GM12878 (cell line): ENCODE results near the gene TMEM163. TPM values are rescaled to one million over a fixed set of nuclear protein-coding genes. Genes with fewer than 3 reads are reported as not detected.

Source experiments
- ATAC-seq: fragments of 200-7000 bp; cut with Tn5 transposase; 3 replicates; pipeline ENCODE4 v1.9.1; 2020; ENCODE audit warnings: mild to moderate bottlenecking, moderate library complexity
- BruUV-seq: library from RNA; stranded (reverse); fragments of 400-500 nt; replicated peaks from 2 replicates; lab custom pipeline; 2021; lab: Mats Ljungman, UMichigan
- CTCF ChIA-PET: fragments of 300-600 bp; sonication (Branson Sonifier 250); formaldehyde crosslinking; extraction: SDS; loops from one replicate; lab custom pipeline; 2021; ENCODE audit warnings: inconsistent platforms; lab: Yijun Ruan, JAX
- POLR2A ChIA-PET: fragments of 350-600 bp; formaldehyde crosslinking; extraction: SDS; loops from one replicate; lab custom pipeline; 2021; ENCODE audit warnings: inconsistent platforms; lab: Charles Lee
- RAD21 ChIA-PET: fragments of 300-600 bp; sonication (Branson Sonifier 250); formaldehyde crosslinking; loops from one replicate; lab custom pipeline; 2023; ENCODE audit warnings: antibody characterized with exemption; ENCODE audit not compliant: unreplicated experiment; lab: Charles Lee
- SMC1A ChIA-PET: fragments of 300-600 bp; sonication (Branson Sonifier 250); formaldehyde crosslinking; loops from one replicate; lab custom pipeline; 2023; ENCODE audit not compliant: unreplicated experiment, uncharacterized antibody; lab: Charles Lee
- DNase-seq: peaks from one replicate; pipeline ENCODE4 v3.0.0-alpha.2; 2011; ENCODE audit warnings: low read depth, low spot score
- FAIRE-seq: peaks from 3 replicates; lab custom pipeline; 2011; peaks lifted over from hg19 to GRCh38; lab: Jason Lieb, UNC
- H2AFZ ChIP-seq: 2 replicates; pipeline ENCODE4 v1.6.0; 2011; ENCODE audit warnings: low read depth, low read length, control low read depth; ENCODE audit not compliant: control insufficient read depth
- H3K27ac ChIP-seq: 2 replicates; pipeline ENCODE4 v1.5.1; 2011; ENCODE audit warnings: control low read depth; ENCODE audit not compliant: control insufficient read depth, insufficient read depth
- H3K27me3 ChIP-seq, 2 experiments: replicated peaks in 1 of 2; 2 replicates each; pipeline versions ENCODE4 v1.6.0 to v1.6.1; 2011; ENCODE audit warnings: low read length in 1 of 2; ENCODE audit not compliant: control insufficient read depth in 2 of 2, insufficient read depth in 2 of 2
- H3K36me3 ChIP-seq, 2 experiments: 2 replicates each; pipeline ENCODE4 v1.5.1; 2011; ENCODE audit warnings: low read length in 1 of 2; ENCODE audit not compliant: control insufficient read depth in 2 of 2, insufficient read depth in 2 of 2
- H3K4me1 ChIP-seq: 2 replicates; pipeline ENCODE4 v1.6.1; 2011; ENCODE audit warnings: mild to moderate bottlenecking, low read length, moderate library complexity, mixed read lengths; ENCODE audit not compliant: control insufficient read depth, insufficient read depth
- H3K4me2 ChIP-seq: 2 replicates; pipeline ENCODE4 v1.6.0; 2011; ENCODE audit warnings: control low read depth; ENCODE audit not compliant: control insufficient read depth, insufficient read depth
- H3K4me3 ChIP-seq: fragments of 200-600 bp; sonication (generic); 2 replicates; pipeline ENCODE4 v1.5.1; 2016
- H3K79me2 ChIP-seq: 2 replicates; pipeline ENCODE4 v1.6.0; 2011; ENCODE audit warnings: low read length; ENCODE audit not compliant: control insufficient read depth, insufficient read depth
- H3K9ac ChIP-seq: 2 replicates; pipeline ENCODE4 v1.8.0; 2011; ENCODE audit warnings: low read length, control low read depth, mixed read lengths; ENCODE audit not compliant: control insufficient read depth, insufficient read depth
- H3K9me3 ChIP-seq: replicated peaks from 3 replicates; pipeline ENCODE4 v1.5.1; 2011; ENCODE audit warnings: mild to moderate bottlenecking, low read length; ENCODE audit not compliant: control insufficient read depth, insufficient read depth
- H4K20me1 ChIP-seq: 2 replicates; pipeline ENCODE4 v1.6.0; 2011; ENCODE audit not compliant: control insufficient read depth, insufficient read depth
- CBX5 ChIP-seq: sonication (generic); IDR thresholded peaks from 2 replicates; pipeline ENCODE4 v1.6.1; 2016; ENCODE audit warnings: low read depth, moderate library complexity, mild to moderate bottlenecking, inconsistent platforms
- CEBPB ChIP-seq, 2 experiments: fragments of 150-350 bp in 1 of 2; IDR thresholded peaks; 2 replicates each; pipeline ENCODE4 v1.6.1; 2012 to 2014; ENCODE audit warnings: low read depth in 2 of 2, low read length in 2 of 2, borderline replicate concordance in 1 of 2, inconsistent platforms in 1 of 2
- CHD1 ChIP-seq: IDR thresholded peaks from 2 replicates; pipeline ENCODE4 v1.6.1; 2012; ENCODE audit warnings: low read depth, low read length, improper control_type of control experiment
- FOXK2 ChIP-seq: fragments of 450-650 bp; IDR thresholded peaks from 2 replicates; pipeline ENCODE4 v1.6.1; 2017; ENCODE audit warnings: mild to moderate bottlenecking, moderate library complexity
- HDAC6 ChIP-seq: fragments of 200-600 bp; sonication (generic); IDR thresholded peaks from one replicate; pipeline ENCODE4 v1.8.0; 2017; ENCODE audit warnings: antibody characterized with exemption; ENCODE audit not compliant: unreplicated experiment
- IKZF1 ChIP-seq: fragments of 450-650 bp; conservative IDR thresholded peaks from 2 replicates; pipeline ENCODE4 v1.6.1; 2017; ENCODE audit warnings: antibody characterized with exemption, mild to moderate bottlenecking
- KLF5 ChIP-seq: fragments of 450-650 bp; IDR thresholded peaks from 2 replicates; pipeline ENCODE4 v1.6.1; 2014; ENCODE audit warnings: mild to moderate bottlenecking; ENCODE audit not compliant: partially characterized antibody
- MEF2B ChIP-seq: fragments of 450-650 bp; IDR thresholded peaks from 2 replicates; pipeline ENCODE4 v1.6.1; 2018; ENCODE audit warnings: mild to moderate bottlenecking, moderate library complexity; ENCODE audit not compliant: partially characterized antibody, poor library complexity, severe bottlenecking
- MTA3 ChIP-seq: IDR thresholded peaks from 2 replicates; pipeline ENCODE4 v1.6.1; 2012; ENCODE audit warnings: low read length, inconsistent platforms, borderline replicate concordance
- RCOR1 ChIP-seq: conservative IDR thresholded peaks from 2 replicates; pipeline ENCODE4 v1.6.1; 2012; ENCODE audit warnings: low read depth, low read length, improper control_type of control experiment
- RELB ChIP-seq: fragments of 450-650 bp; IDR thresholded peaks from 2 replicates; pipeline ENCODE4 v1.6.1; 2017; ENCODE audit warnings: low read depth, mild to moderate bottlenecking, moderate library complexity
- SIN3A ChIP-seq: IDR thresholded peaks from 2 replicates; pipeline ENCODE4 v1.6.1; 2012; ENCODE audit warnings: low read depth, low read length, improper control_type of control experiment
- SMARCA5 ChIP-seq: fragments of 450-650 bp; IDR thresholded peaks from 2 replicates; pipeline ENCODE4 v1.6.1; 2017; ENCODE audit warnings: mild to moderate bottlenecking
- SREBF2 ChIP-seq: IDR thresholded peaks from 2 replicates; pipeline ENCODE4 v1.6.1; 2012; ENCODE audit warnings: mild to moderate bottlenecking, low read length
- SUZ12 ChIP-seq: fragments of 200-600 bp; sonication (generic); IDR thresholded peaks from one replicate; pipeline ENCODE4 v1.6.1; 2018; ENCODE audit warnings: antibody characterized with exemption, mild to moderate bottlenecking; ENCODE audit not compliant: unreplicated experiment
- TBL1XR1 ChIP-seq: IDR thresholded peaks from 2 replicates; pipeline ENCODE4 v1.6.1; 2012; ENCODE audit warnings: low read depth, low read length, improper control_type of control experiment
- ZNF384 ChIP-seq: IDR thresholded peaks from 2 replicates; pipeline ENCODE4 v1.6.1; 2012; ENCODE audit warnings: low read depth, mild to moderate bottlenecking, low read length, improper control_type of control experiment, borderline replicate concordance
- WGBS: methylation state at CpG from one replicate; pipeline ENCODE4 v1.1.6; 2016; ENCODE audit warnings: low lambda C conversion rate; ENCODE audit not compliant: insufficient replicate concordance, insufficient coverage; ENCODE audit errors: missing lambda C conversion rate; 5-methylcytosine and 5-hydroxymethylcytosine counted together
- in situ Hi-C: fragments of 300-500 bp; cut with MboI; formaldehyde crosslinking; loops from 9 replicates; pipeline ENCODE4 v1.14.3; 2018; ENCODE audit warnings: mixed read lengths
- intact Hi-C: fragments of 100-400 bp; cut with micrococcal nuclease; formaldehyde crosslinking; loops from one replicate; pipeline ENCODE4 v1.14.2; 2022; ENCODE audit not compliant: unreplicated experiment
- polyA plus RNA-seq, 11 experiments: library from polyadenylated mRNA; depleted of rRNA in 4 of 11; unstranded in 6 of 11; stranded (reverse) in 5 of 11; fragments of >200 nt; fragmentation: Nextera tagmentation in 4 of 11; fragmentation: Illumina TruSeq in 1 of 11; extraction: Ambion mirVana in 4 of 11; extraction: Trizol in 1 of 11; gene quantifications; 1 replicate in 1 of 11; 2 replicates in 10 of 11; pipeline versions ENCODE4 v1.2.1 to v1.2.3, GENCODE V29; 2011 to 2016; ENCODE audit warnings: inconsistent platforms in 2 of 11, missing spikeins in 2 of 11, low read depth in 1 of 11
- total RNA-seq, 4 experiments: library from RNA; depleted of rRNA in 3 of 4; stranded (reverse); fragments of >200 nt in 3 of 4; fragmentation: Illumina TruSeq in 1 of 4; extraction: Trizol in 1 of 4; gene quantifications; 2 replicates each; pipeline versions ENCODE4 v1.2.1 to v1.2.3, GENCODE V29; 2013 to 2021

Gene TMEM163
- total and polyA plus RNA-seq, 10 of the 15 experiments (the other 5 are each of a cell fraction or from before 2014, with no cell fraction given), result 0.05 to 0.11 (median 0.07) TPM; not detected in 4

- Histone ChIP-seq H2AFZ (no peak overlapping the region), H3K4me1 (no peaks in the 10 kb centered on the region), H3K27ac (no peak overlapping the region), H3K9me3 (no peaks in the 10 kb centered on the region), H4K20me1 (no peaks in the 10 kb centered on the region), H3K27me3 (no peaks in the 10 kb centered on the region; a peak in 1 of 4 replicates), H3K79me2 (no peaks in the 10 kb centered on the region)
- RAD21 ChIA-PET, result no interaction called here
- DNase-seq (no peak), FAIRE-seq (no peak)
- intact Hi-C loops, result no loop called here
- no TSS peak for BruUV-seq
- in situ Hi-C loops, result no loop called here
- TF ChIP-seq CHD1 (no peak), FOXK2 (no peak), IKZF1 (no peak), SIN3A (no peak), MTA3 (no peak), SREBF2 (no peak)
- TF ChIP-seq, all 136 proteins: peak for 0
- H3K4me3 ChIP-seq, result no peak overlapping the region
- CTCF ChIA-PET, result no interaction called here
- H3K36me3 ChIP-seq, result no peaks in the 10 kb centered on the region
- WGBS, result 38% methylated on average over 6 of the region's 6 CpGs
- SMC1A ChIA-PET, result interaction anchor here (0.6 to 1.4 kb wide), 2 partner anchors 10 to 445 kb away, joined by 3 read pairs; no protein-coding TSS in a partner anchor
- ATAC-seq, result no peak
- H3K4me2 ChIP-seq, result no peak overlapping the region
- no peak overlapping the region for H3K9ac ChIP-seq
- POLR2A ChIA-PET, result no interaction called here
Measured at GRCh38 chr2:134501476-134502091, 217.2 kb downstream of the TMEM163 start.

- Histone ChIP-seq H2AFZ (no peak overlapping the region), H3K27ac (no peak overlapping the region), H3K27me3 (no peaks in the 10 kb centered on the region), H3K9ac (no peak overlapping the region), H3K36me3 (no peaks in the 10 kb centered on the region), H4K20me1 (no peaks in the 10 kb centered on the region), H3K4me1 (no peaks in the 10 kb centered on the region), H3K4me2 (no peak overlapping the region), H3K79me2 (no peaks in the 10 kb centered on the region), H3K4me3 (no peak overlapping the region), H3K9me3 (no peaks in the 10 kb centered on the region)
- ChIA-PET SMC1A (no interaction called here), CTCF (no interaction called here), POLR2A (no interaction called here), RAD21 (no interaction called here)
- intact Hi-C loops (no loop called here), in situ Hi-C loops (no loop called here)
- no peak for DNase-seq
- no TSS peak for BruUV-seq
- no peak for FAIRE-seq
- no peak for ATAC-seq
- 24% methylated on average over 9 of the region's 9 CpGs for WGBS
- TF ChIP-seq CEBPB (IDR thresholded peaks at IDR 0.05; ENCODE audit: borderline replicate concordance in 1 of 2, low read depth in 2 of 2, low read length in 2 of 2), result no peak
- TF ChIP-seq ZNF384, result no peak
- no peak for TF ChIP-seq SMARCA5
- no peak for TF ChIP-seq RELB
- no peak for TF ChIP-seq SREBF2
- TF ChIP-seq CBX5, result no peak
- TF ChIP-seq KLF5, result no peak
- no peak for TF ChIP-seq SUZ12
- TF ChIP-seq RCOR1, result no peak
- TF ChIP-seq TBL1XR1, result no peak
- no peak for TF ChIP-seq MEF2B
- TF ChIP-seq HDAC6, result no peak
Measured at GRCh38 chr2:134500211-134500935, 218.4 kb downstream of the TMEM163 start.
